PC-3 (cell line): ENCODE measurements around the gene ZNF669. TPM values are rescaled to one million over a fixed set of nuclear protein-coding genes. Genes with fewer than 3 reads are reported as not detected.

Experiments used
- ATAC-seq: fragments of 200-7000 bp; cut with Tn5 transposase; 2 replicates; pipeline ENCODE4 v1.9.1; 2020; ENCODE audit warnings: mild to moderate bottlenecking, moderate library complexity
- BruUV-seq: library from RNA; stranded (reverse); fragments of 400-500 nt; replicated peaks from 2 replicates; lab custom pipeline; 2021; lab: Mats Ljungman, UMichigan
- CTCF ChIA-PET: fragments of 300-600 bp; sonication (Branson Sonifier 250); formaldehyde crosslinking; loops from one replicate; lab custom pipeline; 2022; ENCODE audit warnings: antibody characterized with exemption; lab: Charles Lee
- POLR2A ChIA-PET: fragments of 300-600 bp; sonication (Branson Sonifier 250); formaldehyde crosslinking; loops from one replicate; lab custom pipeline; 2022; ENCODE audit warnings: antibody characterized with exemption; ENCODE audit not compliant: unreplicated experiment; lab: Charles Lee
- DNase-seq: peaks from one replicate; pipeline ENCODE4 v3.0.0-alpha.2; 2015
- H2AFZ ChIP-seq: fragments of 300-600 bp; sonication (generic); 2 replicates; pipeline ENCODE4 v1.6.0; 2016; ENCODE audit warnings: antibody characterized with exemption, low read length
- H3F3A ChIP-seq: fragments of 300-600 bp; sonication (generic); one replicate; pipeline ENCODE4 v1.6.0; 2017; ENCODE audit warnings: antibody characterized with exemption, low read length, control low read depth, mild to moderate bottlenecking; ENCODE audit not compliant: unreplicated experiment
- H3K27ac ChIP-seq: fragments of 300-600 bp; sonication (generic); 2 replicates; pipeline ENCODE4 v1.5.1; 2016; ENCODE audit warnings: mild to moderate bottlenecking, low read length
- H3K27me3 ChIP-seq: fragments of 300-600 bp; sonication (generic); 2 replicates; pipeline ENCODE4 v1.6.1; 2016; ENCODE audit warnings: low read length, mixed read lengths
- H3K36me3 ChIP-seq: fragments of 300-600 bp; sonication (generic); 2 replicates; pipeline ENCODE4 v1.6.1; 2016; ENCODE audit warnings: low read depth, mixed run types, low read length, mixed read lengths
- H3K4me1 ChIP-seq: fragments of 300-600 bp; sonication (generic); 2 replicates; pipeline ENCODE4 v1.5.1; 2016; ENCODE audit warnings: low read length; ENCODE audit not compliant: insufficient read depth
- H3K4me2 ChIP-seq: fragments of 300-600 bp; sonication (generic); 2 replicates; pipeline ENCODE4 v1.6.0; 2016; ENCODE audit warnings: low read length
- H3K4me3 ChIP-seq: fragments of 300-600 bp; sonication (generic); 2 replicates; pipeline ENCODE4 v1.5.1; 2016; ENCODE audit warnings: mild to moderate bottlenecking, low read length, mixed read lengths
- H3K79me2 ChIP-seq: fragments of 300-600 bp; sonication (generic); 2 replicates; pipeline ENCODE4 v1.6.1; 2017; ENCODE audit warnings: low read length, mixed read lengths
- H3K9ac ChIP-seq: fragments of 300-600 bp; sonication (generic); 2 replicates; pipeline ENCODE4 v1.6.0; 2016; ENCODE audit warnings: mild to moderate bottlenecking, low read length
- H3K9me2 ChIP-seq: fragments of 300-600 bp; sonication (generic); replicated peaks from 2 replicates; pipeline ENCODE4 v1.6.1; 2016; ENCODE audit warnings: mixed run types, low read length, mixed read lengths
- H3K9me3 ChIP-seq: fragments of 300-600 bp; sonication (generic); 2 replicates; pipeline ENCODE4 v1.6.1; 2016; ENCODE audit warnings: low read length, mixed read lengths
- H4K20me1 ChIP-seq: fragments of 300-600 bp; sonication (generic); 2 replicates; pipeline ENCODE4 v1.6.1; 2016; ENCODE audit warnings: low read length, mixed read lengths
- CTCF ChIP-seq: fragments of 300-600 bp; sonication (generic); conservative IDR thresholded peaks from 2 replicates; pipeline ENCODE4 v1.5.1; 2017; ENCODE audit warnings: antibody characterized with exemption, low read depth, mild to moderate bottlenecking, low read length
- EZH2 ChIP-seq: fragments of 300-600 bp; sonication (generic); IDR thresholded peaks from one replicate; pipeline ENCODE4 v1.6.1; 2017; ENCODE audit warnings: antibody characterized with exemption, mild to moderate bottlenecking, low read length; ENCODE audit not compliant: unreplicated experiment
- EZH2phosphoT487 ChIP-seq: fragments of 300-600 bp; sonication (generic); IDR thresholded peaks from 2 replicates; pipeline ENCODE4 v1.6.1; 2018; ENCODE audit warnings: mild to moderate bottlenecking, antibody characterized with exemption, low read length, borderline replicate concordance
- intact Hi-C: fragments of 100-400 bp; cut with micrococcal nuclease; formaldehyde crosslinking; loops from 2 replicates; pipeline ENCODE4 v1.9.0; 2023
- total RNA-seq: library from RNA; depleted of rRNA; stranded (reverse); fragments of >200 nt; gene quantifications from 2 replicates; pipeline ENCODE4 v1.2.3, GENCODE V29; 2014

ZNF669 gene
- total RNA-seq, 1 experiment from 2014 or later, result 14.1 TPM

DNA sequence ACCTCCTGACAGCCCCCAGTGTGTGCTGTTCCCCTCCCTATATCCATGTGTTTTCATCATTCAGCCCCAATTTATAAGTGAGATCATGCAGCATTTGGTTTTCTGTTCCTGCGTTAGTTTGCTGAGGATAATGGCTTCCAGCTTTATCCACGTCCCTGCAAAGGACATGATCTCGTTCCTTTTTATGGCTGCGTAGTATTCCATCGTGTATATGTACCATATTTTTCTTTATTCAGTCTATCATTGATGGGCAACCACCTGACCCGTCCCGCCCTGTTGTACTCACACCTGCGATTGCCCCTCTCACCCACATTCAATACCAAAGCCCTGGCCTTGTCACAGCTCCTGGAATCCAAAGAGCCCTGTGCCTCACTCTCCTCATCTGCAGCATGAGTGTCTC, 19.4 kb downstream of the ZNF669 start:
- ATAC-seq, result no peak
- Histone ChIP-seq H3K9me2 (no peaks in the 10 kb centered on the region), H3K27me3 (no peaks in the 10 kb centered on the region), H2AFZ (no peak overlapping the region), H3K27ac (no peak overlapping the region), H3K4me1 (no peaks in the 10 kb centered on the region), H3K4me2 (no peak overlapping the region), H4K20me1 (no peaks in the 10 kb centered on the region), H3F3A (no peaks in the 10 kb centered on the region), H3K4me3 (no peak overlapping the region), H3K9me3 (no peaks in the 10 kb centered on the region), H3K36me3 (no peaks in the 10 kb centered on the region), H3K79me2 (no peaks in the 10 kb centered on the region), H3K9ac (no peak overlapping the region)
- TF ChIP-seq EZH2 (no peak), EZH2phosphoT487 (no peak)
- ChIA-PET CTCF (no interaction called here), POLR2A (no interaction called here)
- DNase-seq, result no peak
- no TSS peak for BruUV-seq
- intact Hi-C loops, result no loop called here

DNA sequence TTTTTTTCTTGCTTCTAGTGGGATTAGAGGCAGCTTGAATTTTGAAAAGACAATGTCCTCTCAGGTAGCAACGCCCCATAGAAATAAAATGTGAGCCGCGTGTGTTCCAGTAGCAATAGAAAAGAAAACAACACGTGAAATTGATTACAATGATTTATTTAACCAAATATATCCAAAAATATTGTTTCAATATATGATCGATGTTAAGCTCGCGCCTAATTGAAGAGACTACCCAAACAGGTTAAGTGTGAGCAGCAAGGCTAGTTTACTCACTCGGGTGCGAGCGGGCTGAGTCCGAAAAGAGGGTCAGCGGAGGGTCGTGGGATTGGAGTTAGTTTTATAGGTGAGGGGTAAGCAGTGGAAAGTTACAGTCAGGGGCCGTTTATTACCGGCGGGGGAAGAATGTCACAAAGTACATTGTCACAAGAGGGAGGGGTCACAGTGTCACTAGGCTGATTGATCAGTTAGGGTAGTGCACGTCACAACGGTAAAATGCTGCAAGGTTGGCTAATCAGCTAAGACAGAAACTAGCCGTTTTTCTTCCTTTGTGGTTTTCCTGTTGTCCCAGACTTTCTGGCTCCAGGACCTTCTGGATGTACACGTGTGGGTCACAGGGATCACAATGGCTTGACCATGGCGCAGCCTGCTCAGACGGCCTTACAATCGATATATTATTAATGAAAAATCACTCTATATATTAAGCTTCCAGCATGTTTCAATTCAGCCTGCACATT, 24.8 kb downstream of the ZNF669 start:
- BruUV-seq, result no TSS peak
- Histone ChIP-seq H3K79me2 (peaks cover 41% of the 10 kb centered on the region), H3K9ac (no peak overlapping the region), H3F3A (no peaks in the 10 kb centered on the region), H3K9me3 (peaks cover 6% of the 10 kb centered on the region; the same call in 1 of the 2 replicates), H3K36me3 (peaks cover 9% of the 10 kb centered on the region; the same call in 1 of the 2 replicates), H3K27me3 (no peaks in the 10 kb centered on the region), H3K9me2 (no peaks in the 10 kb centered on the region), H3K4me1 (peaks cover 7% of the 10 kb centered on the region), H2AFZ (peak overlapping the region; percentile 74), H3K27ac (no peak overlapping the region), H3K4me2 (peak overlapping the region; percentile 87), H3K4me3 (peak overlapping the region; percentile 85), H4K20me1 (peaks cover 6% of the 10 kb centered on the region; the same call in 1 of the 2 replicates)
- DNase-seq (no peak), ATAC-seq (no peak)
- POLR2A ChIA-PET, result no interaction called here
- CTCF ChIA-PET, result no interaction called here
- TF ChIP-seq EZH2phosphoT487 (no peak), EZH2 (no peak), CTCF (no peak)
- intact Hi-C loops, result loop anchor here (2.0 to 5.0 kb wide), 2 partner anchors 23 to 147 kb away; partner anchors contain the start of gene AHCTF1

DNA sequence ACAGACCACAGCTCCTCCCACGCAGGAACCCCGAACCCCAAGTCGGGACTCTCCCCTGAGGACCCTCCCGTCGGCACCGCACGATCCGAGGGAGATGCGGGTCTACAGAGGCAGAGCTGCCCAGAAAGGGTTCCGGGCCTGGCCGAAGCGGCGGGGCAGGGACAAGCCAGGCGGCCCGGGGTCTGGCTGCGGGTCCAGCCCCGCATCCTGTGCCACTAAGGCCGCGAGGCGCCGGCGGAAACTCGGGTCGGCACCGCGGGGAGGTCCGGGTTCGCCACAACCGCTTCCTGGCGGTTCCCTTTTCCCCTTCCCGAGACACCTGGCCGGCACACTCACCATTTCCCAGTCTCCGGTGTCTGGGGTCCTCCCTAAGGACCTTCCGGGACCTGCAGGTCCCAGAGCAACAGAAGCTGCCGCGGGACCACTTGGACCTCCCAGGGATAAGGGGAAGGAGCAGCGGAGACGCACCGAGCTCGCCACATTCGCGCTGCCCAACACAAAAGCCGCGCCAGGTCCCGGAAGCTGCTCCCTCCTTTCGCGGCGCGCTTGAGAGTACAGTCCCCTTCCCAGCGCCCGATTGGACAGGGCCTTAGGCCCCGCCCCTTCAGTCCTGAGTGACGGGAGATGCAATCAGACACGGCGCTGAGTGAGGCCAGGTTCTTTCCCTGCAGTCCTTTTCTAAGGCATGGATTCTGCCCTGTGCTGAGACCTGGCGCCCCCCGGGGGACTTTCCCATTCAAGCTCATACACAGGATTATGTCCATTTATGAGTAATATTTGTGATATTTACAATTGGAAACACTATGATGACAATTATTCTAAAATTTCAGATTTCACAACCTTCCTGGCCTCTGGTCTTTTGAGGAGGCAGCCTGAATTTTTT, 25.7 kb downstream of the ZNF669 start, which contains the start of gene ZNF670:
Gene ZNF670, minus strand, starts transcription at position 554 of the 883 bp plus-strand sequence. Its CDS starts 215 bp downstream, at position 339.
- Histone ChIP-seq H3K79me2 (peaks cover 49% of the 10 kb centered on the region), H4K20me1 (peaks cover 6% of the 10 kb centered on the region; the same call in 1 of the 2 replicates), H3K9me3 (peaks cover 6% of the 10 kb centered on the region; the same call in 1 of the 2 replicates), H3K4me3 (peak within 1 kb of the TSS; percentile 85), H3F3A (no peaks in the 10 kb centered on the region), H3K4me1 (peaks cover 7% of the 10 kb centered on the region), H3K27ac (peak within 1 kb of the TSS; percentile 19; the same call in 1 of the 2 replicates), H3K36me3 (peaks cover 17% of the 10 kb centered on the region; the same call in 1 of the 2 replicates), H3K9me2 (no peaks in the 10 kb centered on the region), H3K4me2 (peak within 1 kb of the TSS; percentile 87), H2AFZ (peak within 1 kb of the TSS; percentile 74), H3K27me3 (no peaks in the 10 kb centered on the region), H3K9ac (peak within 1 kb of the TSS; percentile 86)
- intact Hi-C loops, result loop anchor here (1.0 to 5.0 kb wide), 3 partner anchors 24 to 146 kb away; partner anchors contain the start of genes AHCTF1 and ZNF695
- ATAC-seq (peak; percentile 99), DNase-seq (peak; percentile 99)
- no TSS peak for BruUV-seq
- ChIA-PET CTCF (no interaction called here), POLR2A (no interaction called here)
- TF ChIP-seq CTCF, result peak; percentile 43; the same call in 1 of the 2 replicates
- TF ChIP-seq EZH2, result no peak
